ENCODE measurements around the gene DDOST. TPM values are rescaled to one million over a fixed set of nuclear protein-coding genes. Genes with fewer than 3 reads are reported as not detected.

DDOST gene
- total RNA-seq, 2 donors from 2014 or later, result 138 to 160 TPM

DNA sequence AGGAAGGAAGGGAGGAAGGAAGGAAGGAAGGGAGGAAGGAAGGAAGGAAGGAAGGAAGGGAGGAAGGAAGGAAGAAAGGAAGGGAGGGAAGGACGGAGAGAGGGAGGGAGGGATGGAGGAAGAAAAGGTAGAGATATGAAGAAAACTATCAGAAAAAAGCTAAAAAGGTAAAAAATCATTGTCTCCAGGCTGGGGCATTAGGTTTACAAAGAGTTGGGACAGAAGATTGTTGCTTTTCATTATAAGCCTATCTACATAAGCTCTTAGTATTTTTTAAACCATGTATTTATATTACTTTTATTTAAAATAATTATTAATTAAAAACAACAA is 35.1 kb downstream of the DDOST start:
- Histone ChIP-seq H3K27me3 (replicated peaks; ENCODE audit: insufficient read depth) (peaks cover 5% of the 10 kb centered on the region), H3K4me3 (no peak overlapping the region), H3K9me3 (no peaks in the 10 kb centered on the region), H3K36me3 (no peaks in the 10 kb centered on the region), H3K27ac (no peak overlapping the region), H3K4me1 (ENCODE audit: control insufficient read depth in 1 of 2, low read depth in 2 of 2) (no peaks in the 10 kb centered on the region)
- no peak for ATAC-seq (ENCODE audit: insufficient number of reproducible peaks, low FRiP score, low read depth)
- TF ChIP-seq, protein P1, sequence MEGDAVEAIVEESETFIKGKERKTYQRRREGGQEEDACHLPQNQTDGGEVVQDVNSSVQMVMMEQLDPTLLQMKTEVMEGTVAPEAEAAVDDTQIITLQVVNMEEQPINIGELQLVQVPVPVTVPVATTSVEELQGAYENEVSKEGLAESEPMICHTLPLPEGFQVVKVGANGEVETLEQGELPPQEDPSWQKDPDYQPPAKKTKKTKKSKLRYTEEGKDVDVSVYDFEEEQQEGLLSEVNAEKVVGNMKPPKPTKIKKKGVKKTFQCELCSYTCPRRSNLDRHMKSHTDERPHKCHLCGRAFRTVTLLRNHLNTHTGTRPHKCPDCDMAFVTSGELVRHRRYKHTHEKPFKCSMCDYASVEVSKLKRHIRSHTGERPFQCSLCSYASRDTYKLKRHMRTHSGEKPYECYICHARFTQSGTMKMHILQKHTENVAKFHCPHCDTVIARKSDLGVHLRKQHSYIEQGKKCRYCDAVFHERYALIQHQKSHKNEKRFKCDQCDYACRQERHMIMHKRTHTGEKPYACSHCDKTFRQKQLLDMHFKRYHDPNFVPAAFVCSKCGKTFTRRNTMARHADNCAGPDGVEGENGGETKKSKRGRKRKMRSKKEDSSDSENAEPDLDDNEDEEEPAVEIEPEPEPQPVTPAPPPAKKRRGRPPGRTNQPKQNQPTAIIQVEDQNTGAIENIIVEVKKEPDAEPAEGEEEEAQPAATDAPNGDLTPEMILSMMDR (IDR thresholded peaks at IDR 0.05), result no peak
- DNase-seq (ENCODE audit: low spot score), result no peak

- DNase-seq (ENCODE audit: low spot score) (no peak), ATAC-seq (ENCODE audit: insufficient number of reproducible peaks, low FRiP score, low read depth) (no peak)
- TF ChIP-seq, protein P1 (IDR thresholded peaks at IDR 0.05), result no peak
Observed at GRCh38 chr1:20625176-20626097, 35.7 kb downstream of the DDOST start.

GRCh38 chr1:20624709-20625108 is 36.5 kb downstream of the DDOST start:
- no peak for DNase-seq (ENCODE audit: low spot score)
- Histone ChIP-seq H3K27me3 (replicated peaks; ENCODE audit: insufficient read depth) (peaks cover 5% of the 10 kb centered on the region), H3K4me3 (no peak overlapping the region), H3K27ac (no peak overlapping the region), H3K9me3 (no peaks in the 10 kb centered on the region), H3K36me3 (no peaks in the 10 kb centered on the region), H3K4me1 (ENCODE audit: control insufficient read depth in 1 of 2, low read depth in 2 of 2) (no peaks in the 10 kb centered on the region)
- TF ChIP-seq, protein P1 (IDR thresholded peaks at IDR 0.05), result no peak
- no peak for ATAC-seq (ENCODE audit: insufficient number of reproducible peaks, low FRiP score, low read depth)

More at GRCh38 chr1:20625176-20626097, 35.7 kb downstream of the DDOST start:
- Histone ChIP-seq H3K4me1 (ENCODE audit: control insufficient read depth in 1 of 2, low read depth in 2 of 2) (no peaks in the 10 kb centered on the region), H3K27me3 (replicated peaks; ENCODE audit: insufficient read depth) (peaks cover 5% of the 10 kb centered on the region), H3K27ac (no peak overlapping the region), H3K9me3 (no peaks in the 10 kb centered on the region), H3K36me3 (no peaks in the 10 kb centered on the region), H3K4me3 (no peak overlapping the region)

GRCh38 chr1:20621012-20621411 is 40.2 kb downstream of the DDOST start:
- no peak overlapping the region for H3K27ac ChIP-seq
- H3K27me3 ChIP-seq (replicated peaks; ENCODE audit: insufficient read depth), result peaks cover 5% of the 10 kb centered on the region
- H3K36me3 ChIP-seq, result no peaks in the 10 kb centered on the region
- H3K4me1 ChIP-seq (ENCODE audit: control insufficient read depth in 1 of 2, low read depth in 2 of 2), result peaks cover 0 to 11% of the 10 kb centered on the region in 2 donors
- TF ChIP-seq, protein P1 (IDR thresholded peaks at IDR 0.05), result no peak
- H3K9me3 ChIP-seq, result no peaks in the 10 kb centered on the region
- ATAC-seq (ENCODE audit: insufficient number of reproducible peaks, low FRiP score, low read depth) (no peak), DNase-seq (ENCODE audit: low spot score) (no peak)
- no peak overlapping the region for H3K4me3 ChIP-seq

DNA sequence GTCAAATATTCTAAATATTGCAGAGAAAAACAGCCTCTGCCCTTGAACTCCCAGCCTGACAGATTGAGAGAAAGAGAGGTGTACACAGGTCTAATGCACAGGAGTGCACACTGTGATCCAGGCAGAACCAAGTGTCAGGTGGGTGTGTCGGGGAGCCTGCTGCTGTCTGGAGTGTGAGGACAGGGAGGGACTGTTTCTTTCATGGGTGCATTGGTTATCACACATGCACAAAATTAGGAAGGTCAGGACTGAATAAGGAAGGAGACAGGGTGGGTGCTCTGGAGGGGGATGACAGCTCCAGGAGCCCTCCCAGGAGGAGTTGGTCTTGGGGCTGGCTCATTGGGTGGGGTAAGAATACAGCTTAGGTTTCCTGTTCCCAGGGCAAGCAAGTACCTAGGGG is 41.2 kb downstream of the DDOST start:
- Histone ChIP-seq H3K4me1 (ENCODE audit: control insufficient read depth in 1 of 2, low read depth in 2 of 2) (peaks cover 0 to 16% of the 10 kb centered on the region in 2 donors), H3K36me3 (no peaks in the 10 kb centered on the region), H3K27me3 (replicated peaks; ENCODE audit: insufficient read depth) (peaks cover 5% of the 10 kb centered on the region), H3K27ac (no peak overlapping the region), H3K4me3 (no peak overlapping the region), H3K9me3 (no peaks in the 10 kb centered on the region)
- TF ChIP-seq, protein P1 (IDR thresholded peaks at IDR 0.05), result no peak
- DNase-seq (ENCODE audit: low spot score) (no peak), ATAC-seq (ENCODE audit: insufficient number of reproducible peaks, low FRiP score, low read depth) (no peak)
